Activated T-cell treated with anti-CD3 and anti-CD28 coated beads, Interleukin-2, amount 50 U/mL, for 72 hours (primary cell): ENCODE results near the gene PARD6A. TPM values are rescaled to one million over a fixed set of nuclear protein-coding genes. Genes with fewer than 3 reads are reported as not detected.
"Not testable (repeated sequence)": the region's sequence is repeated elsewhere in the genome, so short reads cannot be mapped to it uniquely, and the experiment has no call there.

Experiments used
- ATAC-seq, 2 donors: fragments of 150-1000 bp; cut with Tn5 transposase; replicated peaks in 1 of 2; 2 replicates each; pipeline ENCODE4 v1.10.0; 2021; ENCODE audit warnings: moderate library complexity in 2 of 2, mild to moderate bottlenecking in 1 of 2
- DNase-seq, 2 donors: peaks; one replicate each; pipeline ENCODE4 v3.0.0; 2021 to 2022; ENCODE audit warnings: mixed read lengths in 1 of 2
- H3K27ac Mint-ChIP-seq: one replicate; pipeline ENCODE4 v1.8.0; 2022; ENCODE audit warnings: mild to moderate bottlenecking, moderate library complexity, mixed read lengths
- H3K27me3 Mint-ChIP-seq: one replicate; pipeline ENCODE4 v1.8.0; 2022; ENCODE audit warnings: low read depth, mixed read lengths
- H3K36me3 Mint-ChIP-seq, 2 donors: one replicate each; pipeline ENCODE4 v1.8.0; 2022; ENCODE audit warnings: mixed read lengths in 2 of 2, mild to moderate bottlenecking in 1 of 2; ENCODE audit not compliant: insufficient read depth in 2 of 2
- H3K4me1 Mint-ChIP-seq: one replicate; pipeline ENCODE4 v1.8.0; 2022; ENCODE audit warnings: low read depth, mixed read lengths
- H3K4me3 Mint-ChIP-seq, 2 donors: one replicate each; pipeline ENCODE4 v1.8.0; 2022; ENCODE audit warnings: mild to moderate bottlenecking in 2 of 2, mixed read lengths in 2 of 2, moderate library complexity in 2 of 2
- H3K9me3 Mint-ChIP-seq, 2 donors: one replicate each; pipeline ENCODE4 v1.8.0; 2022; ENCODE audit warnings: mixed read lengths in 2 of 2
- total RNA-seq, 2 donors: library from RNA; stranded (reverse); gene quantifications; one replicate each; pipeline ENCODE4 v1.2.3, GENCODE V29; 2022

Gene PARD6A
- total RNA-seq, 2 donors from 2014 or later = 7.2 to 9.2 TPM

DNA sequence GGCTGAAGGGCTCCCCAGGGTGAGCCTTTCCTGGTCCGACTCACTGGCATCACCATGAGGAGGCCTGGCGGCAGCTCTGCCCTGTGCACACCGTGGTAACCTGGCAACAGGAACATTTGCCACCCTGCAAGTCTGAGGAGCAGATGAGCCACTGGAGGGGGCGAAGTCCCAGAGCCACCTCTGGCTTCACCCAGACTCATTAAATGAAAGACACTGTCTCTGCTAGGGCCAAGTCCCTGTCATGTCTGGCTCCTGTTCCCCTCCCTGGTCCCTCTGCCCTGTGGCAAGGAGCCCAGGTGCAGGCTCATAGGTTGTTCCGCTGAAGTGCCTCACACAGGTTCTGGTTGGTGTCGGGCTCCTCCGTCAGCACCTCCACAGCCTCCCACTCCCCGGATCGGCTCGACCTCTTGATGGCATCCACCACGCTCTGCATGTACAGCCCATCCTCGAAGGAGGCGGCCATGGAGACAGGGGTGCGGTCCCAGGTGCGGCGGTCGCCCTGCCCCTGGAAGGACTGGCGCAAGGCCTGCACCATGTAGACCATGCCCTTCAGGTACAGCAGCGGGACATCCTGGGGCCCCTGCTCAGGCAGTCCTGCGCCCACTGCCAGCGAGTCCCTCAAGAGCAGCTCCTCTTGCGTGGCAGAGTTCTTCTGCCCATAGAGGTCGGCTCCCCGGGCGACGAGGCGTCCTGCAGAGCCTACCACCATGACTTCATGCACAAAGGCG lies 14.3 kb downstream of the PARD6A start:
- Mint-ChIP-seq H3K4me1 (no peaks in the 10 kb centered on the region), H3K9me3 (no peaks in the 10 kb centered on the region), H3K27me3 (no peaks in the 10 kb centered on the region), H3K27ac (no peak overlapping the region), H3K4me3 (no peak overlapping the region), H3K36me3 (no peaks in the 10 kb centered on the region)
- ATAC-seq (no peak), DNase-seq (no peak)

DNA sequence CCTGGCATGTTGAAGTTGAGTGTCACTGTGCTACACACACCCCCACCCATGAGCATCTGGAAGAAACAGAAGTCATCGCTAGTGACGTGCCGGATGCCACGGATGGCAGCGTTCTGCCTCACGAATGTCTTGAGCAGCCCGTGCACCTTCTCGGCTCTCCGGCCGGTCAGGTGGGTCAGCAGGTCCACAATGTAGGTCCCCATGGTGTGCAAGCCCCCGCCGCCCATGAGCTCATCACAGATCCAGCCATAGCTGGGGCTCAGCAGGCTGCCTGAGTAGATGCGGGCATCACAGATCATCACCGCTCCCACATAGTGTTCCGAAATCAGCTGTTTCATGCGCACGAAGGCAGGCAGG lies 14.8 kb downstream of the PARD6A start:
- H3K36me3 Mint-ChIP-seq = no peaks in the 10 kb centered on the region
- no peak overlapping the region for H3K4me3 Mint-ChIP-seq
- no peaks in the 10 kb centered on the region for H3K4me1 Mint-ChIP-seq
- DNase-seq = no peak
- no peaks in the 10 kb centered on the region for H3K27me3 Mint-ChIP-seq
- H3K9me3 Mint-ChIP-seq = no peaks in the 10 kb centered on the region
- ATAC-seq = no peak
- no peak overlapping the region for H3K27ac Mint-ChIP-seq

DNA sequence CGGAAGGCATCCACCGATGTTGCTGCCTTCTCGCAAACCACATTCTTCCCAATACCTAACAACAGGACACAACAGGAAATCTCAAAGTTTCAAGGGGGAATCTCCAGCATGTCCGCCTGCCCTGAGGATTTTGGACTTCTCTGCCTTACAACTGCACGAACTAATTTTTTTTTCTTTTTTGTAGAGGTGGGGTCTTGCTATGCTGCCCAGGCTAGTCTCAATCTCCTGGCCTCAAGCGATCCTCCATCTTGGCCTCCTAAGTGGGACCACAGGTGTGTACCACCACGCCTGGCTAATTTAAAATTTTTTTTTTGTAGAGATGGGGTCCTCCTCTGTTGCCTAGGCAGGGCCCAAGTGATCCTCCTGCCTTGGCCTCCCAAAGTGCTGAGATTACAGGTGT lies 15.2 kb downstream of the PARD6A start:
- no peak overlapping the region for H3K4me3 Mint-ChIP-seq
- no peaks in the 10 kb centered on the region for H3K9me3 Mint-ChIP-seq
- H3K27me3 Mint-ChIP-seq = no peaks in the 10 kb centered on the region
- no peaks in the 10 kb centered on the region for H3K36me3 Mint-ChIP-seq
- no peaks in the 10 kb centered on the region for H3K4me1 Mint-ChIP-seq
- no peak overlapping the region for H3K27ac Mint-ChIP-seq
- ATAC-seq (no peak), DNase-seq (no peak)

DNA sequence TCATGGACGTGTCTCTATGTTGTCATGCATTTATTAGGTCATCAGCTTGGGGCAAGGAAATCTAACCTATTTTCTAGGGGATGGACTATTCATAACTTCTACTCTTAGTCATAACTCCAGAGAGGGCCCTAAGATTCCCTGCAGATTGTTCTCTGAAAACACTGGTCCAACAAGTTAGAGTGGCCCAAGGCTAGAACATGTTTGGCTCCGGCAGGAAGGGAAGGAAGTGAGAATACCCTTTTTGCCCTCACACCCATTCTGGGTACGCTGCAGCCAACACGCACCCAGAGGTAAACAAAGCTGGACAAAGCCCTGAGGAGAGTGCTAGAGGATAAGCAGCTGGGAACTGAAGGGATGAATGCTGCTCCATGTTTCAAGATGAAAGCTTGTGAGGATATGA lies 15.8 kb downstream of the PARD6A start:
- no peaks in the 10 kb centered on the region for H3K27me3 Mint-ChIP-seq
- H3K4me3 Mint-ChIP-seq = no peak overlapping the region
- DNase-seq (no peak), ATAC-seq (no peak)
- no peaks in the 10 kb centered on the region for H3K36me3 Mint-ChIP-seq
- no peaks in the 10 kb centered on the region for H3K4me1 Mint-ChIP-seq
- no peak overlapping the region for H3K27ac Mint-ChIP-seq
- H3K9me3 Mint-ChIP-seq = no peaks in the 10 kb centered on the region

DNA sequence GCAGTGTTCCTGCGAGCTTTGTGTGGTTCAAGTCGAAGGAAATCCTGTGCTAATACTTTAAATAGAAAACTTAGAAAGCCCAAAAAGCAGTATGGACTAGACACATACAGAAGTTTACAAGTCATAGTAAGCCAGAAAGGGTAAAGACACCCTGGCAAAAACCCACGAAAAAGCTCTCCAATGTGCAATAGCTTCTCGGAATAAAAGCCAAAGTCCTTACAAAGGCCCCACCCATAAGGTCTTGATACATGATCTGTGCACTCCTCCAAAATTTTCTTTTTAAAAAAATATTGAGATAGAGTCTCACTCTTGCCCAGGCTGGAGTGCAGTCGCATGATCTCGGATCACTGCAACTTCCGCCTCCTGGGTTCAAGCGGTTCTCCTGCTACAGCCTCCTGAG lies 16.2 kb downstream of the PARD6A start:
- ATAC-seq = no peak
- Mint-ChIP-seq H3K36me3 (no peaks in the 10 kb centered on the region), H3K4me1 (no peaks in the 10 kb centered on the region), H3K4me3 (no peak overlapping the region), H3K27ac (no peak overlapping the region), H3K27me3 (no peaks in the 10 kb centered on the region), H3K9me3 (no peaks in the 10 kb centered on the region)
- DNase-seq = no peak

DNA sequence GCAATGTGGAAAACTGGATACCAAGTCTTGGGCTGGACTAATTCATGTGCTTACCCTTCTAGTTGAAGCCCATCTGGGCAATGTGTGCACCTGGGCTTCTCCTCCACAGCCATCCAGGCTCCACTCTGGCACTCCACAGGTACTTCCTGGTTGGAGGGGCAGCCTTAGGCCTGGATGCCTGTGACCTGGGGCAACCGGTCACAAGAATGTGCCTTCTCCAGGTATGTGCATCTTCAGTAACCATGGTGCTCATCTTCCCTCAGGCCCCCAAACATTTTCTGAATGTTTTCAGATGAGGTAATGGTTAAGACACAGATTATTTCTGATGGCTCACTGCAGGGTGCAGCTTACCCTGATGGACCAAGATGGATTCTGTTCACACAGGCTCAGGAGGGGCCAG lies 17.0 kb downstream of the PARD6A start:
- H3K27ac Mint-ChIP-seq = no peak overlapping the region
- ATAC-seq = no peak
- no peak for DNase-seq
- H3K4me1 Mint-ChIP-seq = no peaks in the 10 kb centered on the region
- no peaks in the 10 kb centered on the region for H3K36me3 Mint-ChIP-seq
- no peaks in the 10 kb centered on the region for H3K27me3 Mint-ChIP-seq
- H3K9me3 Mint-ChIP-seq = no peaks in the 10 kb centered on the region
- no peak overlapping the region for H3K4me3 Mint-ChIP-seq

DNA sequence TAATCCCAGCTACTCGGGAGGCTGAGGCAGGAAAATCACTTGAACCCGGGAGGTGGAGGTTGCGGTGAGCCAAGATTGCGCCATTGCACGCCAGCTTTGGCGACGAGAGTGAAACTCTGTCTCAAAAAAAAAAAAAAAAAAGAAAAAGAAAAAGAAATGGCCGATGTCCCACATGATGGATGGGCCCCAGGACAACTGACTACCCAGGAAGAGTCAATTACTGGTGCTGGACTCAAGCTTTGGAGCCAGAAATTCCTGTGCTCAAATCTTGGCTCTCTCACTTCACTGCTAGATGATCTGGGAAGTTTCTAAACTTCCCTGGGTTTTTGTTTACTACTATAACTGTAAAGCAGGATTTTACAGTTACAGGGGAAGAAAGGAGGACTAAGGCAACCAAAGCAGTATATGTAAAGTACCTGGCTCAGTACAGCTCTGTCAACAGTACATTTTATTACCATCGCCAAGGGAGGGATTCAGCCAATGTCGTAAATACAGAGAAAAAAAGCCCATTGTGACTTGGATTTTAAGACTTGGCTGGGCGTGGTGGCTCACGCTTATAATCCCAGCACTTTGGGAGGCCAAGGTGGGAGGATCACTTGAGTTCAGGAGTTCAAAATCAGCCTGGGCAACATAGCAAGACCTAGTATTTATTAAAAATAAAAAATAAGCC lies 17.7 kb downstream of the PARD6A start:
- no peaks in the 10 kb centered on the region for H3K9me3 Mint-ChIP-seq
- no peak overlapping the region for H3K4me3 Mint-ChIP-seq
- no peaks in the 10 kb centered on the region for H3K36me3 Mint-ChIP-seq
- no peaks in the 10 kb centered on the region for H3K4me1 Mint-ChIP-seq
- no peak overlapping the region for H3K27ac Mint-ChIP-seq
- H3K27me3 Mint-ChIP-seq = no peaks in the 10 kb centered on the region
- DNase-seq = no peak
- no peak for ATAC-seq

DNA sequence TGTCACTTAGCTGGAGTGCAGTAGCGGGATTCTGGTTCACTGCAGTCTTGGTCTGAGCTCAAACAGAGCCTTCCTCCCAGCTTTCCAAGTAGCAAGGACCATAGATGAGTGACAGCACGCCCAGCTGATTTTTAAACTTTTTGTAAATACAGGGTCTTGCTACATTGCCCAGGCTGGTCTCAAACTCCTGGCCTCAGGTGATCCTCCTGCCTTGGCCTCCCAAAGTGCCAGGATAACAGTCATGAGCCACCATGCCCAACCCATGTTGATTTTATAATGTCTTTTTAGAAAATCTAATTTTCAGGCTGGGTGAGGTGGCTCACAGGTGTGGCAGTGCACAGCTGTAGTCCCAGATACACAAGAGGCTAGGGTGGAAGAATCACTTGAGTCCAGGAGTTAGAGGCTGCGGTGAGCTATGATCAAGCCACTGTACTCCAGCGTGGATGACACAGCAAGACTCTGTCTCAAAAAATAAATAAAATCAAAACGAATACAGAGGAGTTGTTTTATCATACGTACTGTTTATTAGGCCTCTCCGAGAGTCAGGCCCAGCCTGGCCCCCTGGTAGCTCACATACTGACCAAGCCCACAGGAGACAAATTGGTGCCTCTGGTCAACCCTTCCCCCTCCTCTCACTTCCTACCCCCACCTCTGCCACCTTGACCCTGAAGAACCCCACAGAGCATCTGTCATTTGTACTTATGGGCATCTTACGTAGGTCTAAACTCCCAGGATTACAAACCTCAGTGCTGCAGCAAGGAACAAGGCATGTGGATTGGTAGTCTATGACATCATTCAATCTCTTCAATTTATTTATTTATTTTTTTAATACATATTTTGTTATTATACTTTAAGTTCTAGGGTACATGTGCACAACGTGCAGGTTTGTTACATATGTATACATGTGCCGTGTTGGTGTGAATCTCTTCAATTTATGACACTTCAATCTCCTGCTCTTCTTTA lies 19.5 kb downstream of the PARD6A start:
- H3K27me3 Mint-ChIP-seq = no peaks in the 10 kb centered on the region
- H3K27ac Mint-ChIP-seq = no peak overlapping the region
- H3K9me3 Mint-ChIP-seq = no peaks in the 10 kb centered on the region
- no peak overlapping the region for H3K4me3 Mint-ChIP-seq
- H3K4me1 Mint-ChIP-seq = no peaks in the 10 kb centered on the region
- H3K36me3 Mint-ChIP-seq = no peaks in the 10 kb centered on the region
- DNase-seq (no peak), ATAC-seq (no peak)

DNA sequence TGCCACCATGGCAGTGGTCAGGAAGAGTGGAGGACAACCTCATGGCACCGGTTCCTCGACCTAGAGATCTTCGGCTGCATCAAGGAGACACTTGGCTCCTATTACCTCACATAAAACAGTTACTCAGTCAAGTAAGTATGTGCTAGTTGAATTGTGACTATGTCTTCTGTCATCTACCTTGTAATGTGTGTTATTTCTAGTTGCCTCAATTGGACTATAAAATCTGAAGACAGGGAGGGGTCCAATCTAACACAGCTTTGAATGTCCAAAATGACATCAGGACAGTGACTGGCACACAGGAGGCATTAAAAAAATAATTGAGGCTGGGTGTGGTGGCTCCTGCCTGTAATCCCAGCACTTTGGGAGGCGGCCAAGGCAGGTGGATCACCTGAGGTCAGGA lies 23.0 kb downstream of the PARD6A start:
- DNase-seq (no peak), ATAC-seq (no peak)
- no peaks in the 10 kb centered on the region for H3K27me3 Mint-ChIP-seq
- no peaks in the 10 kb centered on the region for H3K36me3 Mint-ChIP-seq
- H3K9me3 Mint-ChIP-seq = no peaks in the 10 kb centered on the region
- H3K4me1 Mint-ChIP-seq = no peaks in the 10 kb centered on the region
- H3K4me3 Mint-ChIP-seq = no peak overlapping the region
- H3K27ac Mint-ChIP-seq = no peak overlapping the region

DNA sequence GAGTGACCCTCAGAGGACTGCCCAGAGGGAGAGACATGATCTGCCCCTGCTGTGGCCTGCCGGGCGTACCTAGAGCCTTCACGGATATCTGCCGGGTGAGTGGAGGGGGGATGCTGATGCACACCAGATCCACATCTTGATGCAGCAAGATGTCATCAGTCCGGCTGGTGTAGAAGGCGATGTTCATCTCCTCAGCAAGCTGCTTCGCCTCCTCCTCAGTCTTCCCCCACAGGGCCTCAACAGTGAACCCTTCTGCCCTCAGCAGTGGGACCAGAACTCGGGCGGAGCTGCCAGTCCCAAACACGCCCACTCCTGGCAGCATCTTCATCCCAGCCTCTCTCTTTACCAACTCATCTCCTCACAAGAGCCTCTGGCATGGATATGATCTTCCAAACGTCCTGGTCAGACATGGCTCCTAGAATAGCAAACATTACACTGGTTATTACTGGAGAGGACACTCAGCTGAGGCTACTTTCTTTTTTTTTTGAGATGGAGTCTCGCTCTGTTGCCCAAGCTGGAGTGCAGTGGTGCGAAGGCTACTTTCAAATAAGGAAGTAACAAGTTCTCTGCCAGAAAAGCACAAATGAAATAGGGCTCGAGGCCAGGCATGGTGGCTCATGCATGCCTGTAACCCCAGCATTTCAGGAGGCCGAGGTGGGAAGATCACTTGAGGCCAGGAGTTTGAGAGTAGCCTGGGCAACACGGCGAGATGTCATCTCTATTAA lies 24.8 kb downstream of the PARD6A start:
- Mint-ChIP-seq H3K4me3 (no peak overlapping the region), H3K27me3 (no peaks in the 10 kb centered on the region), H3K9me3 (no peaks in the 10 kb centered on the region), H3K36me3 (no peaks in the 10 kb centered on the region), H3K27ac (no peak overlapping the region), H3K4me1 (no peaks in the 10 kb centered on the region)
- no peak for ATAC-seq
- DNase-seq = no peak

DNA sequence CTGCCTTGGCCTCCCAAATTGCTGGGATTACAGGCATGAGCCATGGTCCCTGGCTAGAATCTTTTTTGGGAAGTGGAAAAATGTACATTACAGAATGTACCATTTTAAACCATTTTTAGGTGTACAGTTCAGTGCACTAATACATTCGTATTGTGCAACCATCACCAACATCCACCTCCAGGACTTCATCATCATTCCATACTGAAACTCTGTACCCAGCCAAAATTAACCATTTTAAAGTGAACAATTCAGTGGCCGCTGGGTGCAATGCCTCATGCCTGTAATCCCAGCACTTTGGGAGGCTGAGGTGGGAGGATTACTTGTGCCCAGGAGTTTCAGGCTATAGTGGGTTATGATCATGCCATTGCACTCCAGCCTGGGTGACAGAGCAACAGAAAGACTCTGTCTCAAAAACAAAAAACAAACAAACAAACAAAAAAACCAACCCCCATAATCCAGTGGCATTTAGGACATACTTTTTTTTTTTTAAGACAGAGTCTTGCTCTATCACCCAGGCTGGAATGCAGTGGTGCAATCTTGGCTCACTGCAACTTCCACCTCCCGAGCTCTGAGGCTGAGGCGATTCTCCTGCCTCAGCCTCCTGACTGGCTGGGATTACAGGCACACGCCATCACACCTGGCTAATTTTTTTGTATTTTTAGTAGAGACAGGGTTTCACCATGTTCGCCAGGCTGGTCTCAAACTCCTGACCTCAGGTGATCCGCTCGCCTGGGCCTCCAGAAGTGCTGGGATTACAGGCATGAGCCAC lies 32.9 kb downstream of the PARD6A start:
- not testable (repeated sequence) for H3K36me3 Mint-ChIP-seq, H3K9me3 Mint-ChIP-seq, ATAC-seq, H3K27ac Mint-ChIP-seq, H3K27me3 Mint-ChIP-seq, H3K4me1 Mint-ChIP-seq, DNase-seq, H3K4me3 Mint-ChIP-seq

DNA sequence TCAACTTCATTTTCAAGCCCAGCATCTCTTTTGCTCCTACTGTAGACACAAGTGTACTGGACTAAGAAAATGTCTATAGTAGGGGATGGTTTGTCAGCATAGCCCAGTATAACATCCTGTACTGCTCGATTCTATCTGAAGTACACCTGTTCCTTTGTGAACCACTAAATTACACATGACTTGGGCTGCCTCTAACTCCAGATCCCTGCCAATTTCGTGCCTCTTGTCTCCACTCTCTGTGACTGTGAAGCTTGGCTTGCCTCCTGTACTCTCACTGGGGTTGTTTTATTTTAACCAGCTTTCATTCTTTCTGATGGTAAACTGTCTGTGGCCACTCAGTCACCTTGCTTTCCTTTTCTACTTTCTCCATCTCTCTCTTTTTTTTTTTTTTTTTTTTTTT lies 33.9 kb downstream of the PARD6A start:
- Mint-ChIP-seq H3K27me3 (no peaks in the 10 kb centered on the region), H3K4me3 (no peak overlapping the region), H3K4me1 (peaks cover 6% of the 10 kb centered on the region), H3K27ac (no peak overlapping the region), H3K36me3 (peaks cover 4 to 5% of the 10 kb centered on the region in 2 donors), H3K9me3 (peaks cover 0 to 2% of the 10 kb centered on the region in 2 donors)
- ATAC-seq (no peak), DNase-seq (no peak)
